MM.1S (cell line): ENCODE data around the gene EOMES.
A peak's percentile ranks its signal among the peaks of the same experiment; 100 is the strongest.

Experiments used
- DNase-seq: peaks from one replicate; pipeline ENCODE4 v3.0.0-alpha.2; 2015
- H2AFZ ChIP-seq: fragments of 300-600 bp; sonication (generic); 2 replicates; pipeline ENCODE4 v1.6.0; 2016; ENCODE audit warnings: antibody characterized with exemption, low read length
- H3F3A ChIP-seq: fragments of 300-600 bp; sonication (generic); 2 replicates; pipeline ENCODE4 v1.6.1; 2016; ENCODE audit warnings: mild to moderate bottlenecking, antibody characterized with exemption, low read length, moderate library complexity, mixed read lengths; ENCODE audit not compliant: insufficient read depth
- H3K27ac ChIP-seq: fragments of 300-600 bp; sonication (generic); 2 replicates; pipeline ENCODE4 v1.5.1; 2016; ENCODE audit warnings: mild to moderate bottlenecking, low read length
- H3K27me3 ChIP-seq: fragments of 300-600 bp; sonication (generic); replicated peaks from 2 replicates; pipeline ENCODE4 v1.6.0; 2016; ENCODE audit warnings: low read length; ENCODE audit not compliant: insufficient read depth
- H3K36me3 ChIP-seq: fragments of 300-600 bp; sonication (generic); replicated peaks from 2 replicates; pipeline ENCODE4 v1.6.1; 2016; ENCODE audit warnings: mild to moderate bottlenecking, low read length, mixed read lengths; ENCODE audit not compliant: insufficient read depth
- H3K4me1 ChIP-seq: fragments of 300-600 bp; sonication (generic); 2 replicates; pipeline ENCODE4 v1.6.1; 2016; ENCODE audit warnings: low read length, mixed read lengths
- H3K4me2 ChIP-seq: fragments of 300-600 bp; sonication (generic); 2 replicates; pipeline ENCODE4 v1.6.0; 2016; ENCODE audit warnings: low read depth, low read length
- H3K4me3 ChIP-seq: fragments of 300-600 bp; sonication (generic); 2 replicates; pipeline ENCODE4 v1.5.1; 2016; ENCODE audit warnings: low read length, mixed read lengths
- H3K79me2 ChIP-seq: fragments of 300-600 bp; sonication (generic); 2 replicates; pipeline ENCODE4 v1.6.1; 2016; ENCODE audit warnings: mixed run types, low read length, mixed read lengths
- H3K9ac ChIP-seq: fragments of 300-600 bp; sonication (generic); 2 replicates; pipeline ENCODE4 v1.6.1; 2016; ENCODE audit warnings: low read length, mixed read lengths
- H3K9me2 ChIP-seq: fragments of 300-600 bp; sonication (generic); replicated peaks from 2 replicates; pipeline ENCODE4 v1.6.1; 2016; ENCODE audit warnings: mild to moderate bottlenecking, low read length, mixed read lengths; ENCODE audit not compliant: insufficient read depth
- H3K9me3 ChIP-seq: fragments of 300-600 bp; sonication (generic); replicated peaks from 2 replicates; pipeline ENCODE4 v1.6.1; 2016; ENCODE audit warnings: mild to moderate bottlenecking, low read length, mixed read lengths; ENCODE audit not compliant: insufficient read depth
- H4K20me1 ChIP-seq: fragments of 300-600 bp; sonication (generic); 2 replicates; pipeline ENCODE4 v1.6.1; 2016; ENCODE audit warnings: mild to moderate bottlenecking, low read length, moderate library complexity, mixed read lengths; ENCODE audit not compliant: insufficient read depth
- CTCF ChIP-seq: fragments of 300-600 bp; sonication (generic); IDR thresholded peaks from 2 replicates; pipeline ENCODE4 v1.5.1; 2016; ENCODE audit warnings: antibody characterized with exemption, low read length, mixed read lengths
- EZH2 ChIP-seq: fragments of 300-600 bp; sonication (generic); optimal IDR thresholded peaks from 2 replicates; pipeline ENCODE3; 2017; ENCODE audit warnings: low read depth, mild to moderate bottlenecking, antibody characterized with exemption, low read length, mixed read lengths
- EZH2phosphoT487 ChIP-seq: fragments of 300-600 bp; sonication (generic); IDR thresholded peaks from 2 replicates; pipeline ENCODE4 v1.6.1; 2018; ENCODE audit warnings: antibody characterized with exemption, low read length

The EOMES gene

DNA sequence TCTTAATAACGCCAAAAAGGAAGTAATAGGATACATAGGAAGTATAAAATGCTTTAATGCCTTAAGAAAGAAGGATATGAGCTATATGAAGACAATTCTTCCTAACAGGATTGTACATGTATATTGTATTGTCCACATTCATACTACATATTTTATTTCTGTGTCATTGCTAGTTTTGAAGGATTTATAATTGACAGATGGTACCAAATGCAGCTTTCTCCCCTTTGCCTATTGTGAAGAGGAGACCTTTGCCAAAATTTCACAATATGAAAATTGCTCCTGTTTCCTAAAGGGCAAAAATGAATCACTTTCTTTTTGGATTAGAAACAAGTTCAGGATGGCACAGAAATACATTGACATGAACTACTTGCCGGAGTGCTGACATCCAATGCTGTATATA lies 34.8 kb upstream of the EOMES start:
- Histone ChIP-seq H3K4me1 (no peaks in the 10 kb centered on the region), H3K27me3 (no peaks in the 10 kb centered on the region), H3K79me2 (no peaks in the 10 kb centered on the region), H3K4me3 (no peak overlapping the region), H3F3A (no peaks in the 10 kb centered on the region), H3K27ac (no peak overlapping the region), H2AFZ (no peak overlapping the region), H3K9me2 (no peaks in the 10 kb centered on the region), H3K4me2 (no peak overlapping the region), H3K36me3 (no peaks in the 10 kb centered on the region), H3K9me3 (no peaks in the 10 kb centered on the region), H3K9ac (no peak overlapping the region), H4K20me1 (no peaks in the 10 kb centered on the region)
- no peak for DNase-seq
- TF ChIP-seq EZH2: no peak
- TF ChIP-seq CTCF: no peak
- no peak for TF ChIP-seq EZH2phosphoT487

DNA sequence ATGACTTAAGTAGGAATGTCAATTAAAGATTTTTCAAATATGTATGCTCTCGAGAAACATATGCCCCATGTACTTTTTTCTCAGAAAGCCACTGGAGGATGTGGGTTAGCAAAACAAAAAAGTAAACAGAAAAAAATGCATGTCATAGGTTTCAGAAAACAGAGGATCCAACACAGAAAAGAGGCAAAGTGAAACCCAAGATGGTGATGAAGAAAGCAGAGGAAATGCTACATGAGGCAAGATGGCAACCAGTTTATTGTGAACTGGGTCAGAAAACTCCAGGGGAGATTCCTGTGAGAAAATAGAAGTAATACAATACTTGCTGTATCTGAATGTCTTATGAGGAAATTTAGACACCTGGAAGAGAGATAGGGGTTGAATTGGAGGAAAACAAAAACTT lies 30.8 kb upstream of the EOMES start:
- Histone ChIP-seq H3K4me1 (no peaks in the 10 kb centered on the region), H4K20me1 (no peaks in the 10 kb centered on the region), H3K27ac (no peak overlapping the region), H3K4me3 (no peak overlapping the region), H3F3A (no peaks in the 10 kb centered on the region), H3K79me2 (no peaks in the 10 kb centered on the region), H2AFZ (no peak overlapping the region), H3K9ac (no peak overlapping the region), H3K27me3 (no peaks in the 10 kb centered on the region), H3K9me3 (no peaks in the 10 kb centered on the region), H3K36me3 (no peaks in the 10 kb centered on the region), H3K9me2 (no peaks in the 10 kb centered on the region), H3K4me2 (no peak overlapping the region)
- peak; percentile 30 for DNase-seq
- TF ChIP-seq CTCF (no peak), EZH2phosphoT487 (no peak), EZH2 (no peak)

- TF ChIP-seq EZH2phosphoT487: no peak
- TF ChIP-seq EZH2: no peak
- TF ChIP-seq CTCF: no peak
- Histone ChIP-seq H3K9me2 (no peaks in the 10 kb centered on the region), H3K4me2 (no peak overlapping the region), H3K9me3 (no peaks in the 10 kb centered on the region), H3K27ac (no peak overlapping the region), H3K4me1 (no peaks in the 10 kb centered on the region), H3K9ac (no peak overlapping the region), H3F3A (no peaks in the 10 kb centered on the region), H3K27me3 (no peaks in the 10 kb centered on the region), H4K20me1 (no peaks in the 10 kb centered on the region), H3K36me3 (no peaks in the 10 kb centered on the region), H3K79me2 (no peaks in the 10 kb centered on the region), H3K4me3 (no peak overlapping the region), H2AFZ (no peak overlapping the region)
- DNase-seq: no peak
Observed at GRCh38 chr3:27749643-27750042, 27.5 kb upstream of the EOMES start.

GRCh38 chr3:27746838-27747237 lies 24.7 kb upstream of the EOMES start:
- Histone ChIP-seq H3K36me3 (no peaks in the 10 kb centered on the region), H3K9me3 (no peaks in the 10 kb centered on the region), H4K20me1 (no peaks in the 10 kb centered on the region), H3K4me3 (no peak overlapping the region), H3F3A (no peaks in the 10 kb centered on the region), H3K4me2 (no peak overlapping the region), H3K27me3 (no peaks in the 10 kb centered on the region), H2AFZ (no peak overlapping the region), H3K4me1 (no peaks in the 10 kb centered on the region), H3K9me2 (no peaks in the 10 kb centered on the region), H3K79me2 (no peaks in the 10 kb centered on the region), H3K9ac (no peak overlapping the region), H3K27ac (no peak overlapping the region)
- no peak for TF ChIP-seq EZH2
- TF ChIP-seq CTCF: no peak
- DNase-seq: no peak
